ENCODE results near the gene NSUN6. TPM values are rescaled to one million over a fixed set of nuclear protein-coding genes. Genes with fewer than 3 reads are reported as not detected.

Gene NSUN6
- total and polyA plus RNA-seq, 7 donors = 3.0 to 7.0 (median 4.0) TPM

DNA sequence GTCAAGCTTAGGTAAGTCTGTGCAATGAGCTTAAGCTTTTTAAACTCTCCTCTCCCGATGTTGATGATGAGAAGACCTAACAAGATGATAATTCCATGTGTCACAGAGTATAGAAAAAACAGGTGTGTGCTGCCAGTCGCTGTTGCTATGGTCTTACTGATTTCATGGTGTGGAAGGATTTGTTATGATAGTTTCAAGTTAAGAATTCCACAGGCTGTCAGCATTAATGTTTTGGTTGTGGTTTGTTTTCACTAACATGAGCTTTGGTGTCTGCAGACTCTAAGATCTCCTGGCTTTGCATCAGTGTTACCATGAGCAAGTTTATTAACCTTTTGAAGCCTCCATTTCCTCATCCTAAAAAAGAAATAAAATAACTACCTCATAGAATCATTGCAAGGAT, 123.7 kb downstream of the NSUN6 start:
- no peaks in the 10 kb centered on the region for H3K27me3 ChIP-seq (ENCODE audit: insufficient read depth in 3 of 3, low read length in 2 of 3)
- intact Hi-C loops (cut with DNase I) = no loop called here
- WGBS, 3 donors = 13 to 22% (median 17%) methylated on average over 2 of the region's 2 CpGs
- no peak for DNase-seq
- ATAC-seq = no peak
- TF ChIP-seq, protein P1, sequence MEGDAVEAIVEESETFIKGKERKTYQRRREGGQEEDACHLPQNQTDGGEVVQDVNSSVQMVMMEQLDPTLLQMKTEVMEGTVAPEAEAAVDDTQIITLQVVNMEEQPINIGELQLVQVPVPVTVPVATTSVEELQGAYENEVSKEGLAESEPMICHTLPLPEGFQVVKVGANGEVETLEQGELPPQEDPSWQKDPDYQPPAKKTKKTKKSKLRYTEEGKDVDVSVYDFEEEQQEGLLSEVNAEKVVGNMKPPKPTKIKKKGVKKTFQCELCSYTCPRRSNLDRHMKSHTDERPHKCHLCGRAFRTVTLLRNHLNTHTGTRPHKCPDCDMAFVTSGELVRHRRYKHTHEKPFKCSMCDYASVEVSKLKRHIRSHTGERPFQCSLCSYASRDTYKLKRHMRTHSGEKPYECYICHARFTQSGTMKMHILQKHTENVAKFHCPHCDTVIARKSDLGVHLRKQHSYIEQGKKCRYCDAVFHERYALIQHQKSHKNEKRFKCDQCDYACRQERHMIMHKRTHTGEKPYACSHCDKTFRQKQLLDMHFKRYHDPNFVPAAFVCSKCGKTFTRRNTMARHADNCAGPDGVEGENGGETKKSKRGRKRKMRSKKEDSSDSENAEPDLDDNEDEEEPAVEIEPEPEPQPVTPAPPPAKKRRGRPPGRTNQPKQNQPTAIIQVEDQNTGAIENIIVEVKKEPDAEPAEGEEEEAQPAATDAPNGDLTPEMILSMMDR (IDR thresholded peaks at IDR 0.05) = no peak
- H3K27ac ChIP-seq = no peak overlapping the region
- no peak overlapping the region for H3K4me3 ChIP-seq
- no peaks in the 10 kb centered on the region for H3K4me1 ChIP-seq
- no peaks in the 10 kb centered on the region for H3K9me3 ChIP-seq
- H3K36me3 ChIP-seq (ENCODE audit: insufficient read depth in 1 of 2, low read depth in 1 of 2) = no peaks in the 10 kb centered on the region

DNA sequence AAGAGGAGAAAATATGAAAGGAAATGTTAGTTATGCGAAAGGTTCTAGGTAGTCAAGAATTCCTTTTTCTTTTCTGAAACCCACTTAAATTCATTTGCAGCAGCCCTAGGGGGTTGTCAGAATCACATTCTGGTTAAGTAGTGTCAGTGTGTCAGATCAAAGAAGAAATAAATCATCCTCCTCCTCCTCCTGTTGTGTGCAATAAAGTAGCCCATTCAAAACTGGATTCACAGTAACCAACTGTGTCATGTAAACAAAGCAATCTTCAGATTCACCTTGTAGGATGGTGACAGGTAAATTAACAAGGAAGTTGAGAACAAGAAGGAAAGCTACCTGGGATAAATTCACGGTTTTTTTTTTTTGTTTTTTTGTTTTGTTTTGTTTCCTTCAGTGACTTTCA, 127.5 kb downstream of the NSUN6 start:
- Histone ChIP-seq H3K4me3 (no peak overlapping the region), H3K9me3 (no peaks in the 10 kb centered on the region), H3K27me3 (ENCODE audit: insufficient read depth in 3 of 3, low read length in 2 of 3) (no peaks in the 10 kb centered on the region), H3K27ac (no peak overlapping the region), H3K36me3 (ENCODE audit: insufficient read depth in 1 of 2, low read depth in 1 of 2) (no peaks in the 10 kb centered on the region), H3K4me1 (no peaks in the 10 kb centered on the region)
- ATAC-seq = no peak
- TF ChIP-seq, protein P1 (IDR thresholded peaks at IDR 0.05) = no peak
- intact Hi-C loops (cut with DNase I) = no loop called here
- 74 to 78% (median 76%) methylated on average over 2 of the region's 2 CpGs for WGBS, 3 donors
- DNase-seq = no peak

DNA sequence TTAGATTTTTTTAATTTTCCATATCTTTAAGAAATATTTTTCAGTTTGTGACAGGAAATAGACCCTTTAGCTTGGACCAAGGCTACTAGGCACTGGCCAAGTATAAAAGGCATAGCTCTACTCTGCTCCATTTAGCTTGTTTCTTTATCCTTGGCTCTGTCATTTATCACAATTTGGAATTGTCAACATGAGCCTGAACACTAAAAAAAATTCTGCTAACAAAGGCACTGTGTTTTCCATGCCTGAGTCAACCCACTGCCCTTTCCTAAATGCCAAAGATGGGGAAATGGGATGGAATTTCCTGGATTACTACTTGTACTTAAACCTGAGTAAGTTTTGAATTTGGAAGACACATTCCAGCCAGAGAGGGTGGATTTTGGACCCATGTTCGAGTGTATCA, 128.4 kb downstream of the NSUN6 start:
- H3K27ac ChIP-seq = no peak overlapping the region
- no peak for ATAC-seq
- WGBS, 3 donors = 32 to 39% (median 37%) methylated on average over 1 of the region's 1 CpG

DNA sequence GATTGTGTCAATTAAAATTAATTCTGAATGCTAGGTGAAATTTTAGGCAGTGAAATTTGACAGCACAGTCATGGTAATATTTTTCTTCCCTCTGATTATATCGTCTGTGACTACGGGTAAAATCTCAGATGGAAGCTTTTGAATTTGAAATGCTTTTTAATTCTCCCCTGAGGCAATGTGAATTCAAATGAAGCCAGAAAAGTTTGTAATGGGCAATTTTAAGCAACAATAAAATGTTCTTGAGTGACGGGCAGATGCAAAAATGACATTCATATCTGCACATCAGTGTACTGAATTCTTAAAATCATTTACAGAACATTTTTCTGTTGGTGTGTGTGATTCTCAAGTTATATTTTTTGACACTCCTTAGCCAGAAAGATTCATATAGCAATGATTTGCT, 134.5 kb downstream of the NSUN6 start:
- TF ChIP-seq, protein P1 (IDR thresholded peaks at IDR 0.05) = no peak
- Histone ChIP-seq H3K36me3 (ENCODE audit: insufficient read depth in 1 of 2, low read depth in 1 of 2) (no peaks in the 10 kb centered on the region), H3K27ac (no peak overlapping the region), H3K4me3 (no peak overlapping the region), H3K27me3 (ENCODE audit: insufficient read depth in 3 of 3, low read length in 2 of 3) (no peaks in the 10 kb centered on the region), H3K9me3 (no peaks in the 10 kb centered on the region), H3K4me1 (no peaks in the 10 kb centered on the region)
- intact Hi-C loops (cut with DNase I) = no loop called here
- DNase-seq (no peak), ATAC-seq (no peak)
- 33 to 59% (median 43%) methylated on average over 3 of the region's 3 CpGs for WGBS, 3 donors

More for the DNA sequence above, 128.4 kb downstream of the NSUN6 start:
- no peaks in the 10 kb centered on the region for H3K27me3 ChIP-seq (ENCODE audit: insufficient read depth in 3 of 3, low read length in 2 of 3)
- intact Hi-C loops (cut with DNase I) = no loop called here
- TF ChIP-seq, protein P1 (IDR thresholded peaks at IDR 0.05) = no peak
- H3K36me3 ChIP-seq (ENCODE audit: insufficient read depth in 1 of 2, low read depth in 1 of 2) = no peaks in the 10 kb centered on the region
- no peaks in the 10 kb centered on the region for H3K4me1 ChIP-seq
- no peak for DNase-seq
- no peak overlapping the region for H3K4me3 ChIP-seq
- no peaks in the 10 kb centered on the region for H3K9me3 ChIP-seq

DNA sequence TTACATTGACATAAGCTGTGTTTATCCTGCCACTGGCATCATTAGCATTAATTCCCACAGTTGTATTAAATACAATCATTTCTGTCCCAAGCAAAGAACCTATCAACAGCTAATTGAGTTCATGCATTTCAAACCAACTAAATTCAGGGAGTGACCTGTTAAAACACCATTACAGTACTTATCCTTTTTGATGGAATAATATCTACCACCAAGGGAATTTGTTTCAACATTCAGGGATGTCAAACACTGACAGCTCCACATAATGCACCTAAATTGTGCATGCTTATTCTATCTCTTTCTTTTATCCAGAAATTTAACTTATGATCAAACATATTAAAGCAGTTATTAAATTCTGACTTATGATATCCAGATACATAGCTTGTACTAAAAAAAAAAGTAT, 136.8 kb downstream of the NSUN6 start:
- H3K36me3 ChIP-seq (ENCODE audit: insufficient read depth in 1 of 2, low read depth in 1 of 2) = no peaks in the 10 kb centered on the region
- no peak for ATAC-seq
- no peak for DNase-seq
- H3K9me3 ChIP-seq = no peaks in the 10 kb centered on the region
- H3K27ac ChIP-seq = no peak overlapping the region
- intact Hi-C loops (cut with DNase I) = no loop called here
- TF ChIP-seq, protein P1 (IDR thresholded peaks at IDR 0.05) = no peak
- H3K4me1 ChIP-seq = no peaks in the 10 kb centered on the region
- H3K27me3 ChIP-seq (ENCODE audit: insufficient read depth in 3 of 3, low read length in 2 of 3) = peaks cover 0 to 2% (median 0%) of the 10 kb centered on the region in 3 donors
- H3K4me3 ChIP-seq = no peak overlapping the region
